ENCODE measurements around the gene GLUL.

DNA sequence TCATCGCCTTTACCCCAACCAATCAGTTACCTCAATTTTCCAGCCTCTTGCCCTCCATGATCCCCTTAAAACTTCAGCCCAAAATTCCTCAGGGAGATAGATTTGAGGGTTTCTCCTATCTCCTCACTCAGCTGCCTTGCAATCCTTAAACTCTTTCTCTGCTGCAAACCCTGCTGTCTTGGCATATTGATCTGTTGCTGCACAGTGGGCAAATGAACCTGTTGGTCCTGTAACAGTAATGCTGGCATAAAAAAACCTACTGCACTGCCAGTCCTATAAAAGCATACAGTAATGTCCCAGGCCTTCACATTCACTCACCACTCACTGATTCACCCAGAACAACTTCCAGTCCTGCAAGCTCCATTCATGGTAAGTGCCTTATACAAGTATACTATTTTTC lies 14.0 kb upstream of the GLUL start:
- no peak for TF ChIP-seq CTCF (IDR thresholded peaks at IDR 0.05)
- TF ChIP-seq POLR2A (IDR thresholded peaks at IDR 0.05), result no peak
